Thymus (tissue), 11 donors: Measurements from ENCODE around the gene ORC6. TPM values are rescaled to one million over a fixed set of nuclear protein-coding genes. Genes with fewer than 3 reads are reported as not detected.

Experiments
- DNase-seq, 9 donors: peaks; one replicate each; pipeline ENCODE4 v3.0.0-alpha.2; 2013; ENCODE audit warnings: low spot score in 9 of 9, low read depth in 6 of 9, missing footprints in 1 of 9
- H3K27ac ChIP-seq, 2 donors: one replicate each; pipeline ENCODE4 v1.5.1; 2013; ENCODE audit warnings: control low read depth in 1 of 2, low read depth in 1 of 2, low read length in 1 of 2, mild to moderate bottlenecking in 1 of 2, moderate library complexity in 1 of 2
- H3K27me3 ChIP-seq, 2 donors: one replicate each; pipeline ENCODE4 v1.5.1; 2013; ENCODE audit warnings: low read length in 1 of 2; ENCODE audit not compliant: control insufficient read depth in 2 of 2, insufficient read depth in 1 of 2
- H3K36me3 ChIP-seq, 2 donors: one replicate each; pipeline ENCODE4 v1.5.1; 2013; ENCODE audit warnings: low read length in 1 of 2, mild to moderate bottlenecking in 1 of 2, moderate library complexity in 1 of 2; ENCODE audit not compliant: control insufficient read depth in 2 of 2, insufficient read depth in 2 of 2
- H3K4me1 ChIP-seq, 2 donors: one replicate each; pipeline ENCODE4 v1.5.1; 2013; ENCODE audit warnings: low read length in 2 of 2; ENCODE audit not compliant: control insufficient read depth in 2 of 2, insufficient read depth in 2 of 2
- H3K4me3 ChIP-seq, 2 donors: one replicate each; pipeline ENCODE4 v1.5.1; 2013; ENCODE audit warnings: low read length in 2 of 2, control low read depth in 1 of 2, mild to moderate bottlenecking in 1 of 2
- H3K9me3 ChIP-seq, 2 donors: one replicate each; pipeline ENCODE4 v1.5.1; 2013; ENCODE audit warnings: low read length in 1 of 2, mild to moderate bottlenecking in 1 of 2; ENCODE audit not compliant: control insufficient read depth in 2 of 2, insufficient read depth in 1 of 2
- WGBS: extraction: QIAGEN DNeasy Blood & Tissue Kit; methylation state at CpG from one replicate; pipeline ENCODE4 v1.1.7; 2013; 5-methylcytosine and 5-hydroxymethylcytosine counted together
- polyA plus RNA-seq: library from polyadenylated mRNA; stranded (reverse); fragments of 200-250 nt; gene quantifications from one replicate; pipeline ENCODE4 v1.2.3, GENCODE V29; 2013
- total RNA-seq: library from RNA; stranded (reverse); fragments of 120-200 nt; gene quantifications from one replicate; pipeline ENCODE4 v1.2.4, GENCODE V29; 2013
- donor health status: healthy.

ORC6 gene
- total and polyA plus RNA-seq, 2 donors, result 4.5 to 12.6 TPM

GRCh38 chr16:46711106-46712058 lies 21.9 kb downstream of the ORC6 start:
- no peaks in the 10 kb centered on the region for H3K9me3 ChIP-seq
- no peaks in the 10 kb centered on the region for H3K36me3 ChIP-seq
- H3K27ac ChIP-seq, result no peak overlapping the region
- no peaks in the 10 kb centered on the region for H3K4me1 ChIP-seq
- no peak for DNase-seq
- H3K27me3 ChIP-seq, result no peaks in the 10 kb centered on the region
- H3K4me3 ChIP-seq, result no peak overlapping the region
- 95% methylated on average over 10 of the region's 10 CpGs for WGBS

GRCh38 chr16:46712911-46713310 lies 23.5 kb downstream of the ORC6 start:
- H3K4me3 ChIP-seq, result no peak overlapping the region
- H3K4me1 ChIP-seq, result no peaks in the 10 kb centered on the region
- no peak overlapping the region for H3K27ac ChIP-seq
- no peaks in the 10 kb centered on the region for H3K27me3 ChIP-seq
- H3K36me3 ChIP-seq, result no peaks in the 10 kb centered on the region
- DNase-seq, result no peak
- WGBS, result 19% methylated on average over 3 of the region's 3 CpGs
- H3K9me3 ChIP-seq, result no peaks in the 10 kb centered on the region

GRCh38 chr16:46713634-46714033 lies 24.2 kb downstream of the ORC6 start:
- WGBS, result 90% methylated on average over 3 of the region's 3 CpGs
- Histone ChIP-seq H3K27ac (no peak overlapping the region), H3K36me3 (no peaks in the 10 kb centered on the region)

GRCh38 chr16:46714797-46715591 lies 25.5 kb downstream of the ORC6 start:
- 96% methylated on average over 7 of the region's 7 CpGs for WGBS

More at GRCh38 chr16:46713634-46714033, 24.2 kb downstream of the ORC6 start:
- H3K4me3 ChIP-seq, result no peak overlapping the region
- H3K4me1 ChIP-seq, result no peaks in the 10 kb centered on the region
- DNase-seq, result no peak
- no peaks in the 10 kb centered on the region for H3K9me3 ChIP-seq
- no peaks in the 10 kb centered on the region for H3K27me3 ChIP-seq

GRCh38 chr16:46715769-46716305 lies 26.4 kb downstream of the ORC6 start:
- no peak overlapping the region for H3K27ac ChIP-seq
- no peaks in the 10 kb centered on the region for H3K27me3 ChIP-seq
- no peaks in the 10 kb centered on the region for H3K36me3 ChIP-seq
- DNase-seq, result no peak
- H3K9me3 ChIP-seq, result no peaks in the 10 kb centered on the region
- no peak overlapping the region for H3K4me3 ChIP-seq
- 67% methylated on average over 6 of the region's 6 CpGs for WGBS
- H3K4me1 ChIP-seq, result no peaks in the 10 kb centered on the region

More at GRCh38 chr16:46714797-46715591, 25.5 kb downstream of the ORC6 start:
- no peaks in the 10 kb centered on the region for H3K4me1 ChIP-seq
- no peaks in the 10 kb centered on the region for H3K9me3 ChIP-seq
- no peaks in the 10 kb centered on the region for H3K36me3 ChIP-seq
- H3K27ac ChIP-seq, result no peak overlapping the region
- no peak overlapping the region for H3K4me3 ChIP-seq
- no peak for DNase-seq
- H3K27me3 ChIP-seq, result no peaks in the 10 kb centered on the region

- DNase-seq, result no peak
- H3K9me3 ChIP-seq, result no peaks in the 10 kb centered on the region
- no peaks in the 10 kb centered on the region for H3K4me1 ChIP-seq
- no peak overlapping the region for H3K4me3 ChIP-seq
- no peak overlapping the region for H3K27ac ChIP-seq
- WGBS, result 97% methylated on average over 2 of the region's 2 CpGs
- no peaks in the 10 kb centered on the region for H3K36me3 ChIP-seq
- H3K27me3 ChIP-seq, result no peaks in the 10 kb centered on the region
Observed at GRCh38 chr16:46717692-46718091, 28.2 kb downstream of the ORC6 start.

GRCh38 chr16:46718214-46718613 lies 28.8 kb downstream of the ORC6 start:
- Histone ChIP-seq H3K36me3 (no peaks in the 10 kb centered on the region), H3K9me3 (no peaks in the 10 kb centered on the region), H3K27ac (no peak overlapping the region), H3K4me3 (no peak overlapping the region), H3K27me3 (no peaks in the 10 kb centered on the region), H3K4me1 (no peaks in the 10 kb centered on the region)
- DNase-seq, result no peak
- WGBS, result 96% methylated on average over 8 of the region's 8 CpGs

- no peak for DNase-seq
- no peak overlapping the region for H3K4me3 ChIP-seq
- no peaks in the 10 kb centered on the region for H3K36me3 ChIP-seq
- no peak overlapping the region for H3K27ac ChIP-seq
- no peaks in the 10 kb centered on the region for H3K27me3 ChIP-seq
- 97% methylated on average over 6 of the region's 6 CpGs for WGBS
- no peaks in the 10 kb centered on the region for H3K4me1 ChIP-seq
- H3K9me3 ChIP-seq, result no peaks in the 10 kb centered on the region
Observed at GRCh38 chr16:46719528-46719927, 30.1 kb downstream of the ORC6 start.

GRCh38 chr16:46720619-46721018 lies 31.2 kb downstream of the ORC6 start:
- no peaks in the 10 kb centered on the region for H3K9me3 ChIP-seq
- H3K4me1 ChIP-seq, result no peaks in the 10 kb centered on the region
- no peak overlapping the region for H3K27ac ChIP-seq
- WGBS, result 94% methylated on average over 2 of the region's 2 CpGs
- DNase-seq, result no peak
- no peaks in the 10 kb centered on the region for H3K36me3 ChIP-seq
- H3K4me3 ChIP-seq, result no peak overlapping the region
- no peaks in the 10 kb centered on the region for H3K27me3 ChIP-seq
